K562 (cell line): Measurements from ENCODE around the gene GABRA1. TPM values are rescaled to one million over a fixed set of nuclear protein-coding genes. Genes with fewer than 3 reads are reported as not detected.

Source experiments
- polyA plus RNA-seq, 8 experiments: library from polyadenylated mRNA; depleted of rRNA in 4 of 8; stranded (reverse) in 5 of 8; unstranded in 3 of 8; fragments of >200 nt; fragmentation: Nextera tagmentation in 2 of 8; fragmentation: Illumina TruSeq in 1 of 8; extraction: Ambion mirVana in 2 of 8; extraction: Trizol in 1 of 8; gene quantifications; 2 replicates each; pipeline versions ENCODE4 v1.2.1 to v1.2.3, GENCODE V29; 2011 to 2014; ENCODE audit warnings: inconsistent platforms in 1 of 8, missing spikeins in 1 of 8
- total RNA-seq, 7 experiments: library from RNA; depleted of rRNA in 6 of 7; stranded (reverse); fragments of >200 nt in 6 of 7; fragmentation: Illumina TruSeq in 2 of 7; extraction: Trizol in 2 of 7; gene quantifications; 2 replicates each; pipeline versions ENCODE4 v1.2.1 to v1.2.3, GENCODE V29; 2011 to 2021; ENCODE audit warnings: low replicate concordance in 1 of 7

Gene GABRA1
- total and polyA plus RNA-seq, 9 of the 15 experiments (the other 6 are each of a cell fraction or from before 2014, with no cell fraction given), result 0.07 TPM; not detected in 8

Other genes starting within 250 kb of the GABRA1 start
- not detected in 2 replicates for gene GABRA6, start 162.4 kb upstream of the GABRA1 start, total RNA-seq (2014; rRNA removed)
- not detected in 2 replicates for gene GABRA6, start 162.4 kb upstream of the GABRA1 start, total RNA-seq (2014; rRNA removed; fragmentation: Illumina TruSeq; extraction: Trizol)
- not detected in 2 replicates for gene GABRA6, start 162.4 kb upstream of the GABRA1 start, total RNA-seq (2015; rRNA removed; fragmentation: Illumina TruSeq; extraction: Trizol)
- not detected in 2 replicates for gene GABRA6, start 162.4 kb upstream of the GABRA1 start, total RNA-seq (2021)
- gene GABRA6, start 162.4 kb upstream of the GABRA1 start, polyA plus RNA-seq (2011; rRNA removed), result not detected in 2 replicates
- gene GABRA6, start 162.4 kb upstream of the GABRA1 start, polyA plus RNA-seq (2014; fragmentation: Illumina TruSeq; extraction: Trizol), result not detected in 2 replicates
- gene GABRA6, start 162.4 kb upstream of the GABRA1 start, polyA plus RNA-seq (2014; fragmentation: Nextera tagmentation; extraction: Ambion mirVana), result not detected
- gene GABRA6, start 162.4 kb upstream of the GABRA1 start, polyA plus RNA-seq (2014; rRNA removed), result not detected in 2 replicates
- not detected in 2 replicates for gene GABRG2, start 219.7 kb downstream of the GABRA1 start, total RNA-seq (2014; rRNA removed)
- gene GABRG2, start 219.7 kb downstream of the GABRA1 start, total RNA-seq (2014; rRNA removed; fragmentation: Illumina TruSeq; extraction: Trizol), result not detected in 2 replicates
- 0.08 TPM in 1 of 2 replicates, not detected in the other for gene GABRG2, start 219.7 kb downstream of the GABRA1 start, total RNA-seq (2015; rRNA removed; fragmentation: Illumina TruSeq; extraction: Trizol)
- gene GABRG2, start 219.7 kb downstream of the GABRA1 start, total RNA-seq (2021), result 0.96 and 1.2 TPM in 2 replicates
- 0.08 and 0.36 TPM in 2 replicates for gene GABRG2, start 219.7 kb downstream of the GABRA1 start, polyA plus RNA-seq (2011; rRNA removed)
- gene GABRG2, start 219.7 kb downstream of the GABRA1 start, polyA plus RNA-seq (2014; fragmentation: Illumina TruSeq; extraction: Trizol), result 0.03 and 0.07 TPM in 2 replicates
- gene GABRG2, start 219.7 kb downstream of the GABRA1 start, polyA plus RNA-seq (2014; fragmentation: Nextera tagmentation; extraction: Ambion mirVana), result under 1 TPM; 0.25 to 0.35 TPM
- 0.03 TPM in 1 of 2 replicates, not detected in the other for gene GABRG2, start 219.7 kb downstream of the GABRA1 start, polyA plus RNA-seq (2014; rRNA removed)